GM18526 (cell line): ENCODE results near the gene FRMD4B.

Source experiments
- POLR2A ChIP-seq: IDR thresholded peaks from 3 replicates; pipeline ENCODE4 v1.6.1; 2011; ENCODE audit not compliant: insufficient read length; ENCODE audit errors: extremely low read depth

FRMD4B gene

GRCh38 chr3:69384326-69384725, 1.6 kb downstream of the FRMD4B start:
- TF ChIP-seq POLR2A, result no peak

GRCh38 chr3:69379661-69380060, 6.2 kb downstream of the FRMD4B start:
- no peak for TF ChIP-seq POLR2A

- TF ChIP-seq POLR2A, result no peak
Observed at GRCh38 chr3:69378112-69378802, 7.6 kb downstream of the FRMD4B start.

- TF ChIP-seq POLR2A, result no peak
Observed at GRCh38 chr3:69377262-69377661, 8.6 kb downstream of the FRMD4B start.

- no peak for TF ChIP-seq POLR2A
Observed at GRCh38 chr3:69376731-69377130, 9.2 kb downstream of the FRMD4B start.

GRCh38 chr3:69371816-69372215, 14.1 kb downstream of the FRMD4B start:
- TF ChIP-seq POLR2A, result no peak

GRCh38 chr3:69370901-69371301, 15.0 kb downstream of the FRMD4B start:
- no peak for TF ChIP-seq POLR2A

GRCh38 chr3:69370156-69370883, 15.6 kb downstream of the FRMD4B start:
- TF ChIP-seq POLR2A, result no peak

- no peak for TF ChIP-seq POLR2A
Observed at GRCh38 chr3:69368129-69368741, 17.7 kb downstream of the FRMD4B start.

- TF ChIP-seq POLR2A, result no peak
Observed at GRCh38 chr3:69367586-69367985, 18.3 kb downstream of the FRMD4B start.

- TF ChIP-seq POLR2A, result no peak
Observed at GRCh38 chr3:69364354-69364753, 21.5 kb downstream of the FRMD4B start.

- no peak for TF ChIP-seq POLR2A
Observed at GRCh38 chr3:69360690-69361089, 25.2 kb downstream of the FRMD4B start.

- TF ChIP-seq POLR2A, result no peak
Observed at GRCh38 chr3:69359916-69360315, 26.0 kb downstream of the FRMD4B start.

GRCh38 chr3:69359339-69359893, 26.5 kb downstream of the FRMD4B start:
- no peak for TF ChIP-seq POLR2A

GRCh38 chr3:69357196-69357595, 28.7 kb downstream of the FRMD4B start:
- TF ChIP-seq POLR2A, result no peak

GRCh38 chr3:69354948-69355347, 30.9 kb downstream of the FRMD4B start:
- TF ChIP-seq POLR2A, result no peak
